ENCODE measurements around the gene LRRC39.
A peak's percentile ranks its signal among the peaks of the same experiment; 100 is the strongest.

The LRRC39 gene

GRCh38 chr1:100134872-100135271, 43.2 kb downstream of the LRRC39 start:
- Histone ChIP-seq H3K4me1 (ENCODE audit: insufficient read depth, low read length, severe bottlenecking) (peaks cover 38% of the 10 kb centered on the region), H3K9me2 (ENCODE audit: low read depth, low read length) (no peaks in the 10 kb centered on the region), H3K4me2 (ENCODE audit: low read length) (peak overlapping the region; percentile 79), H3K27me3 (ENCODE audit: insufficient read depth, low read length) (no peaks in the 10 kb centered on the region), H4K20me1 (ENCODE audit: insufficient read depth, low read length) (no peaks in the 10 kb centered on the region), H3K79me2 (ENCODE audit: insufficient read depth, low read length) (peaks cover 52% of the 10 kb centered on the region), H3F3A (ENCODE audit: insufficient read depth, low read length) (no peaks in the 10 kb centered on the region), H3K27ac (ENCODE audit: low read depth, low read length, poor library complexity, severe bottlenecking) (no peak overlapping the region), H3K9ac (ENCODE audit: low read length) (no peak overlapping the region; the same call in 1 of the 2 replicates), H3K9me3 (ENCODE audit: low read length) (no peaks in the 10 kb centered on the region), H3K4me3 (ENCODE audit: low read depth, low read length, poor library complexity, severe bottlenecking) (peak overlapping the region; percentile 74), H2AFZ (ENCODE audit: low read length) (no peak overlapping the region), H3K36me3 (ENCODE audit: insufficient read depth, low read length) (peaks cover 36% of the 10 kb centered on the region)
- TF ChIP-seq, protein P1, sequence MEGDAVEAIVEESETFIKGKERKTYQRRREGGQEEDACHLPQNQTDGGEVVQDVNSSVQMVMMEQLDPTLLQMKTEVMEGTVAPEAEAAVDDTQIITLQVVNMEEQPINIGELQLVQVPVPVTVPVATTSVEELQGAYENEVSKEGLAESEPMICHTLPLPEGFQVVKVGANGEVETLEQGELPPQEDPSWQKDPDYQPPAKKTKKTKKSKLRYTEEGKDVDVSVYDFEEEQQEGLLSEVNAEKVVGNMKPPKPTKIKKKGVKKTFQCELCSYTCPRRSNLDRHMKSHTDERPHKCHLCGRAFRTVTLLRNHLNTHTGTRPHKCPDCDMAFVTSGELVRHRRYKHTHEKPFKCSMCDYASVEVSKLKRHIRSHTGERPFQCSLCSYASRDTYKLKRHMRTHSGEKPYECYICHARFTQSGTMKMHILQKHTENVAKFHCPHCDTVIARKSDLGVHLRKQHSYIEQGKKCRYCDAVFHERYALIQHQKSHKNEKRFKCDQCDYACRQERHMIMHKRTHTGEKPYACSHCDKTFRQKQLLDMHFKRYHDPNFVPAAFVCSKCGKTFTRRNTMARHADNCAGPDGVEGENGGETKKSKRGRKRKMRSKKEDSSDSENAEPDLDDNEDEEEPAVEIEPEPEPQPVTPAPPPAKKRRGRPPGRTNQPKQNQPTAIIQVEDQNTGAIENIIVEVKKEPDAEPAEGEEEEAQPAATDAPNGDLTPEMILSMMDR (IDR thresholded peaks at IDR 0.05; ENCODE audit: low read length) = peak; percentile 27; the same call in 1 of the 2 replicates
- TF ChIP-seq EZH2 (IDR thresholded peaks at IDR 0.05; ENCODE audit: borderline replicate concordance, low read length) = no peak

DNA sequence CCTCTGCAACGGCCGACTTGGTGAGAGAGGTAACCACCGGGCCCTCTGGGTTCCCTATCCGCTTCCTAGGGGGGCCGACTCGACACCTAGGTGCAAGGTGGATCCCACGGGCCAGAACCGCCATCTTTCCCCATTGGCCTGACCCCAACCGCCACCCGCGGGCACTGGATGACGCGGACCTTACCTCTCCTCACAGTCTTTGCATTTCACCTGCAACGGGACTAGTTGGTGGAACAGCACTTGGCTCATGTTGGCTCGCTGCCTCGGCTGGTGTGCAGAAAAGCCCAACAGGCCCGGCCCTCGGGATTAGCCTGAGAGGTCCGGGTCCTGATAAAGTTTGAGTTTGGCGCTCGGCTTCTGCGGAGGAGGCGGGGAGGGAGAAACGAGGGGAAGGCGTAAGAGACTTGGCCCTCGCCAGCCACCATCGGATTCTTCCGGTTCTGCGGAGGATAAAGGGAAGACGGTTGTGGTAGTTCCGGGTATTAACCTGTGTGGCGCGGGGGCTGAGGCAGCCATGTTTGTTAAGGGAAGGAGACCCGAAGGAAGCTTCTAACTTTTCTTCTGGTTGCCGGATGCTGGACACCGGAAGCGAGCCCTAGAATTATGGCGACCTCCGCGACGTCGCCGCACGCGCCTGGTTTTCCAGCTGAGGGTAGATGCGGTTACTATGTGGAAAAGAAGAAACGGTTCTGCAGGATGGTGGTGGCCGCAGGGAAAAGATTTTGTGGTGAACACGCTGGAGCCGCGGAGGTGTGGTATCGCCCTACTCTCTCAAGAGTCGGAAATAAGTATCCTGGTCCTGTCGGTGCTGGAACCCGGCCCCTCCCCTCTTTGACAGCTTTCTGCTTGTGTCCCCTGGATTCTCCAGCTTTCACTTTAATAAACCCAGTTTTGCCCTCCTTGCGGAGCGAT, 45.2 kb downstream of the LRRC39 start, which contains the start of the genes SASS6 and TRMT13:
TSS of gene SASS6 (minus strand) at position 365 of the 912 bp plus-strand sequence. CDS start at position 249, 116 bp downstream.
TSS of gene TRMT13 (plus strand) at position 598 of the 912 bp plus-strand sequence. CDS start at position 604, 6 bp downstream.
- TF ChIP-seq, protein P1 (IDR thresholded peaks at IDR 0.05; ENCODE audit: low read length) = no peak
- no peak for TF ChIP-seq EZH2 (IDR thresholded peaks at IDR 0.05; ENCODE audit: borderline replicate concordance, low read length)
- no peaks in the 10 kb centered on the region for H3K9me3 ChIP-seq (ENCODE audit: low read length)
- peaks cover 42% of the 10 kb centered on the region for H3K4me1 ChIP-seq (ENCODE audit: insufficient read depth, low read length, severe bottlenecking)
- no peaks in the 10 kb centered on the region for H3K9me2 ChIP-seq (ENCODE audit: low read depth, low read length)
- H4K20me1 ChIP-seq (ENCODE audit: insufficient read depth, low read length) = no peaks in the 10 kb centered on the region
- peak within 1 kb of the TSS; percentile 68 for H3K9ac ChIP-seq (ENCODE audit: low read length)
- peak within 1 kb of the TSS; percentile 67 for H3K27ac ChIP-seq (ENCODE audit: low read depth, low read length, poor library complexity, severe bottlenecking)
- H3K36me3 ChIP-seq (ENCODE audit: insufficient read depth, low read length) = peaks cover 16% of the 10 kb centered on the region
- peak within 1 kb of the TSS; percentile 95 for H3K4me2 ChIP-seq (ENCODE audit: low read length)
- peaks cover 71% of the 10 kb centered on the region for H3K79me2 ChIP-seq (ENCODE audit: insufficient read depth, low read length)
- no peaks in the 10 kb centered on the region for H3K27me3 ChIP-seq (ENCODE audit: insufficient read depth, low read length)
- H3F3A ChIP-seq (ENCODE audit: insufficient read depth, low read length) = no peaks in the 10 kb centered on the region
- peak within 1 kb of the TSS; percentile 60; the same call in 1 of the 2 replicates for H2AFZ ChIP-seq (ENCODE audit: low read length)
- peak within 1 kb of the TSS; percentile 74 for H3K4me3 ChIP-seq (ENCODE audit: low read depth, low read length, poor library complexity, severe bottlenecking)

GRCh38 chr1:100131623-100132022, 46.4 kb downstream of the LRRC39 start:
- Histone ChIP-seq H3F3A (ENCODE audit: insufficient read depth, low read length) (no peaks in the 10 kb centered on the region), H3K9ac (ENCODE audit: low read length) (peak overlapping the region; percentile 68), H3K9me3 (ENCODE audit: low read length) (no peaks in the 10 kb centered on the region), H3K27ac (ENCODE audit: low read depth, low read length, poor library complexity, severe bottlenecking) (no peak overlapping the region), H3K9me2 (ENCODE audit: low read depth, low read length) (no peaks in the 10 kb centered on the region), H3K4me3 (ENCODE audit: low read depth, low read length, poor library complexity, severe bottlenecking) (peak overlapping the region; percentile 74), H3K36me3 (ENCODE audit: insufficient read depth, low read length) (peaks cover 5% of the 10 kb centered on the region; the same call in 1 of the 2 replicates), H3K4me1 (ENCODE audit: insufficient read depth, low read length, severe bottlenecking) (peaks cover 42% of the 10 kb centered on the region), H3K27me3 (ENCODE audit: insufficient read depth, low read length) (no peaks in the 10 kb centered on the region), H3K4me2 (ENCODE audit: low read length) (peak overlapping the region; percentile 95), H4K20me1 (ENCODE audit: insufficient read depth, low read length) (no peaks in the 10 kb centered on the region), H2AFZ (ENCODE audit: low read length) (no peak overlapping the region), H3K79me2 (ENCODE audit: insufficient read depth, low read length) (peaks cover 81% of the 10 kb centered on the region)
- TF ChIP-seq, protein P1 (IDR thresholded peaks at IDR 0.05; ENCODE audit: low read length) = no peak
- no peak for TF ChIP-seq EZH2 (IDR thresholded peaks at IDR 0.05; ENCODE audit: borderline replicate concordance, low read length)
